Right ventricle myocardium inferior (tissue), 1 donor: ENCODE results near the gene CCT7. TPM values are rescaled to one million over a fixed set of nuclear protein-coding genes. Genes with fewer than 3 reads are reported as not detected.

Source experiments
- ATAC-seq: fragments of 200-7000 bp; cut with Tn5 transposase; one replicate; pipeline ENCODE4 v1.9.1; 2020; ENCODE audit warnings: mild to moderate bottlenecking, moderate library complexity
- DNase-seq: peaks from one replicate; pipeline ENCODE4 v3.0.0; 2021; ENCODE audit errors: missing footprints
- intact Hi-C: fragments of 100-400 bp; cut with DNase I; formaldehyde crosslinking; loops from one replicate; pipeline ENCODE4 v1.11.0; 2022
- total RNA-seq: library from RNA; stranded (reverse); fragmentation: NEBNext Ultra II Directional; extraction: Animal tissue kit (Norgen Biotek cat#: 25700); gene quantifications from one replicate; pipeline ENCODE4 v1.2.1, GENCODE V29; 2021
- donor health status: DM: no; HTN: yes; CAD: no; lungs with severe emphysema.

Gene CCT7
- total RNA-seq, 1 donor from 2014 or later: 212 TPM

DNA sequence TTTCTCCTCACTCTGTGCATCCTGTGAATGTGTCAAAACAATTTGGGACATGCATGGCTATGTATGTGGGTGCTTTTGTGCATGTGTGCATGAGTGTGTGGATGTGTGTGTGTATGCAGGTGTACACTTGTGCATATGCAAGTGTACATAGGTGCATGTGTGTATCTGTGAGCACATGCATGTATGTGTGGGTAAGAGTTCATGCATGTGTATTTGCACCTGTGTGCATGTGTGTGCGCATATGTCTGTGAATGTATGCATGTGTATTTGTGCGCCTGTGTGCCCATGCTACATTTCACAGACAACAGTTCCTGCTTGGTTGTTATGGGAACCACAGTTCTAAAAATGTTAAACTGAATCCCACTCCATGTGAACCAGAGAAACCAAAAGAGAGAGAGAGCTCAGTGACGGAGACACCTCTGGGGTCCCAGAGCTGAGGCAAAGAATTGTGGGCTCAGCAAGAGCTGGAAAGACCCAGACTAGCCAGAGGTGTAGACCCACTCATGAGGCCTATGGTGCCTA lies 52.1 kb downstream of the CCT7 start:
- DNase-seq (no peak), ATAC-seq (no peak)
- intact Hi-C loops: no loop called here

DNA sequence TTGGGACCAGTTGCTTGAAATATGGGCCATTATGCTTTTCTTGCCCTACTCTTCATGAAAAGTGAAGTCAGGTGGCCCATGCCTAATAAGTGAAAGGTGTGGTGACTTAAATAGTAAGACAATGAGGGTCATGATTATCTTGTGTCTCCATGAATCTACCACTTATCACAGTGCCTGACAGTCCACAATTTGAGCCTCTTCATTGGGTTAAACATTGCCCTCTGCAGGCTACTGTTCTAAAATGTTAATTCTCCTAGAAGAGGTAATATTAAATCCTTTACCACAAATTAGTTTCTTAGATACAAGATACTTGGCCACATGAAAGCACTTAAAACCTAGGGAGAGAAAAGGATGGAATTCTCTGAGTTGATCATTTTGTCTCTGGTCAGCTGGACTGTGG lies 55.2 kb downstream of the CCT7 start:
- intact Hi-C loops: no loop called here
- DNase-seq: no peak
- ATAC-seq: no peak

DNA sequence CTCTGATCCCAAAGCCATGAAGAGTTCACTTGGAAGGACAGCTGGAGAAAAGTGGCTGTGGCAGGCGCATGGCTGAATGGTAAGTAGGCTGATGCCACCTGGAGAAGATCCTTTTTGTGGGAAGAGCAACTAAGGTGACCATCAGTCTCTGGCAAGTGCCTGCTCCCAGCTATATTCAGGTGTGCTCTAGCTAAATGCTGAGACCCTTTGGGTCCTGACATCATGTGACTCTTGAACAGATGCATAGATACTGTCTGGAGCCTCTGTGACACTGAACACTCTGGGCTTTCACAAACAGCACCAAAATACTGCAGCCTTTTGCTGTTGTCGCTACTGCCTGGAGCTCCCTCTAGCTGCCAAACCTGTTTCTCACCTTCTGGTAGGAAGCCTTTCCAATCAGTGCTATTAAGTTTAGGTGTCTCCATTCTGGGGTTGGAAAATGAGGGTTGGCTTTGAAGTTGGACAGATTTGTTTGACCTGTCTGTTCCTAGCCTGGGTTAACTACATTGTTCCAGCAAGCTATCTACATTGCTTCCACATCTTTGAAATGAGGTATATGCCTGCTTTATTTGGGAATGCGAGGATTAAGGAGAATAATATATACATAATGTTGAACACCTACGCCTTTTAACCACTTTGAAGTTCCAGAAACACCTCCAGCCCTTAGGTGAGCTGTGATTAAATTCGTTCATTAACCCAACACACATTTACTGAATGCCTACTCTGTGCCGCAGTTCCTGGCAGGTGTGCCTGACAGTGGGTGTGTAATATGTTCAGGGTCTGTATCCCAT lies 56.1 kb downstream of the CCT7 start:
- intact Hi-C loops: no loop called here
- DNase-seq (no peak), ATAC-seq (no peak)

DNA sequence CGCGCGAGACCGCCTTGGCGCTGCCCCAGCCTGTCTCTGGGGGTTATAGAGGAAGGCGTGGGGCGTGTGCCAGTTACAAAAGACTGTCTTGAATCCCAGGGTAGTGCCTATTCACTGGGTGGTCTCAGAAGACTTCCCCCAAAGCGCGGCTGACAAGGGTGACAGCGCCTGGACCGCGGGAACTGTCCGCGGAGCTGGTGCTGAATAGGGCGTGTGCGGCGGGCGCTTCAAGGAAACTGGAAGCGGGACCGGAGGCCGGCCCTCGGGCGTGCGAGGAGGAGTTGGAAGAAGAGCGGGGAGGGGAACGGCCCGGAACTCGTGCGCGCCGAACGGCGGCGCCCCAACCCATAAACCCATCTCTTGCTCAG lies 57.0 kb downstream of the CCT7 start:
- ATAC-seq (peak; percentile 64), DNase-seq (no peak)
- intact Hi-C loops: no loop called here

DNA sequence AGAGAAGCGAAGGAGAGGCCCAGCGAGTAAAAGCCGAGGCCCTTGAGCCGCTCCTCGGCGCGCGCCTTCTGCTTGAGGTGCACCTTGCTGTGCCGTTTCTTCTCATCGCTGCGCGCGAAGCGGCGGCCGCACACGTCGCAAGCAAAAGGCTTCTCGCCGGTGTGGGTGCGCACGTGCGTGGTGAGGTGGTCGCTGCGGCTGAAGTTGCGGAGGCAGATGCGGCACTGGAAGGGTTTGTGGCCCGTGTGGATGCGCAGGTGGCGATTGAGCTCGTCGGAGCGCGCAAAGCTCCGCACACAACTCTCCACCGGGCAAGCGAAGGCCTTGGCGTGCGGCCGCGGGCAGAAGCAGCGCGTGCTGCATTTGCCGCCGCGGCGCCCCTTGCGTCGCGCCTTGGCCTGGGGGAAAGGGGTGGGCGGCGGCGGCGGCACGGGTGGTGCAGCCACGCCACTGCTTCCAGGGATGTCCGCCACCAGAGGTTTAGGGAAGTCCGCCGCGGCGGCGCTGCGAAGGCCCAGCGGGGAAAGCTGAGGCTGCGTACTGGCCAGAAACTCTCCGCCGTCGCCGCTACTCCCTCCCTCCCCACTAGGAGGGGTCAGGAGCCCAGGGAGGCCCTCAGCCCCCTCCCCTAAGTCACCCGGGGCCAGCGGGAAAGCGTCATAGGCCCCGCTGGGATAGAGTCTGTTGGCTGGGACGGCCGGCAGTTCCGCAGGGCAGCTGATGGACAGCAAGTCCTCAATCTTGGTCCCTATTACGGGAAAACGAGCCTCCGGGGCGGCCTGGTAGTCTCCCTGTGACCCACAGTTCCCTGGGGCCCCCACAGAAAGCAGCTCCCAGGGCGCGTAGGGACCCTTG lies 57.6 kb downstream of the CCT7 start:
- intact Hi-C loops: no loop called here
- ATAC-seq: no peak
- DNase-seq: no peak

DNA sequence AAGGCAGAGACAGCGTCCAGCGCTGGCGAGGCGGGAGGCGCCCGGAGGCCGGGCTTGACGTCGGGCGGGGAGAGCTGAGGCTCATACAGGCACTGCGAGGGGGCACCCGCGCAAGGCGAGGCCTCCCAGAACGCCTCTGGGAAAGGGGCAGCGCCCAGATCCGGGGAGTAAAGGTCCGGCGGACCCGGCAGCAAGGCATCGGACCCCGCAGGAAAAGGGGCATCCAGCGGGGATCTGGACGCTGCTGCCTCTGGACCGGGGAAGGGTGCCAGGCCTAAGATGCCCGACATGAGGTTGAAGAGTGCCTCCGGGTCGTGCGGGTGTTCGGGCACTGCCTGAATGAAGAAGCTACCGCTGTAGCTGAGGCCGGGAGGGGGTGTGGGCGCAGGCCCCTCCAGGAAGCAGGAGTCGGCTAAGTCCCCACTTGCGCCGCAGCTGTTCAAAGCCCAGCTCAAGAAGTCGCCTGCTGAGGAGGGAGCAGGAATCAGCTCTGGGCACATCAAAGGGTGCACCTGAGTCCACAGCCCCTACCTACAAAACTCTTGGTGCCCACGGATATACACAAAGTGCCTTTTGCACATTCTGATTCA lies 58.3 kb downstream of the CCT7 start:
- intact Hi-C loops: no loop called here
- no peak for ATAC-seq
- no peak for DNase-seq

DNA sequence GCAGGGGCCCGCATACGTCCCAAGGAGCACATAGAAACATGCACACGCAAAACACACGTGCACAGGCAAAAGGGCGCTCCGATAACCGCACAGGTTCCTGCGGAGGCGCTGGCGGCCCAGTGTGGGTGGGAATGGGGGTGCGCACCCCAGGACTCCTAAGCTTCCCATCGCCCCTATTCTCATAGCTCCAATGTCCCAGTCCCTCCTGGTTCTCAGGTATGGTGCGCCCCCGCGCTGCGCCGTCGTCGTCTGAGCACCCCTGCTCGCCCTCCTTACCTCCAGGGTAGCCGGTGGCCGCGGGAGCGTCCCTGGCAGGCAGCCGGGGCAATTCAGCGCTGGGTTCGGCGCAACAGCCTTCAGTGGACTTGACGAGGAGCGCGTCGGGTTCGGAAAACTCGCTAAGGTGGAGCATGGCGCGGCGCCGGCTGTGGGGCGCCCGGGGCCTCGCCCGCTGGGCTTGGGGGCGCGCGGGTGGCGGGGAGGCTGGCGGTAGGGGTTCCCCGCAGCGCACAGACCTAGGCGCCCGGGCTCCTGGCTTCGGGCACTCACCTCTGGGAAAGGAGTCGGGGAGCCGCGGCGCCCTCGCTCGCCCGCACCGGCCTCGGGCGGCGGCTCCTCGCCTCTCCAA lies 58.9 kb downstream of the CCT7 start:
- intact Hi-C loops: no loop called here
- ATAC-seq: no peak
- no peak for DNase-seq

DNA sequence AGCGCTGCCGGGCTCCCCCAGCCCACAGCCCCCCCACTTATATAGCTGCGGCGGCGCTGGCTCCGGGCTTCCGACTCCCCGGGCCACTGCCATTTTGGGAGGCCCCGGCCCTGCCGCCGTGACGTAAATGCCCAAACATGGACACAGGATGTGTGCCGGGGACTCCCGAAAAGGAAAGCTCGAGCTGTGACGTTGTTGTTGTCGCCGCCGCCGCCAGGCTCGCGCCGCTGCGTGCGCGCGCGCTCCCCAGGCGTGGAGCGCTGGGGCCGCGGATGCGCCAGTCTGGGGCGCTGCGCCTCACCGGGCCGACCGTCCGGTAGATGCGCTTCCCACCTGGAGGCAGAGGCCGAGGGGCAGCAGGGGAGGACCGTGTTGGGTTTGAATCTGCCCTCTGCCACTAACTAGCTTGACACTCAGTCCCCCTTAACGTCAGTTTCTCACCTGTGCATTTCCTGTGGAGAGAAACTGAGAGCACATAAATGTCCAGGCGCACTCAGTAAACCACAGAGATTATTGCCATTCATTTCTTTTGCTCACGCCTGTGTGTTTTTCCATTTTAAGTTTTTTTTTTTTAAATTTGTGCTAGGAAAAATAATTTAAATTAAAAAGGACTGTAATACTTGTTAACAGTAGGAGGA lies 59.5 kb downstream of the CCT7 start, which contains the start of gene EGR4:
Gene EGR4, minus strand, starts transcription at position 15 of the 638 bp plus-strand sequence. CDS start 231 bp downstream, outside the sequence.
- peak; percentile 75 for DNase-seq
- intact Hi-C loops: no loop called here

DNA sequence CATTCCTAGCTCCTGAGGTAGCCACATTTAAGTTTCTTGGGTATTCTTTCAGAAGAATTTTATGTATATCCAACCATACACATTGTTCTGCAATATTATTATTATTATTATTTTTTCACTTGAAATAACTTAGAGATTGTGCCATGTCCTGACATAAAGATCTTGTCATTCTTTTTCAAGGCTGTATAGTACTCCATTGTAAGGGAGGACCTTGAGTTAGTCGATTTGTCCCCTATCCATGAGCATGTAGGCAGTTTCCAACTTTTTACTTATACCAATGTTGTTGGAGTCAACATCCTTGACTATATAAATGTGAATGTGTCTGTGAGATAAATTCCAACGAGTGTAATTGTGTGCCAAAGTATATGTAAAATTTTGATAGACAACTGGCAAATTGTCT lies 60.1 kb downstream of the CCT7 start:
- intact Hi-C loops: no loop called here
- ATAC-seq (no peak), DNase-seq (no peak)

More for the DNA sequence above, 59.5 kb downstream of the CCT7 start, which contains the start of gene EGR4:
- ATAC-seq: no peak

DNA sequence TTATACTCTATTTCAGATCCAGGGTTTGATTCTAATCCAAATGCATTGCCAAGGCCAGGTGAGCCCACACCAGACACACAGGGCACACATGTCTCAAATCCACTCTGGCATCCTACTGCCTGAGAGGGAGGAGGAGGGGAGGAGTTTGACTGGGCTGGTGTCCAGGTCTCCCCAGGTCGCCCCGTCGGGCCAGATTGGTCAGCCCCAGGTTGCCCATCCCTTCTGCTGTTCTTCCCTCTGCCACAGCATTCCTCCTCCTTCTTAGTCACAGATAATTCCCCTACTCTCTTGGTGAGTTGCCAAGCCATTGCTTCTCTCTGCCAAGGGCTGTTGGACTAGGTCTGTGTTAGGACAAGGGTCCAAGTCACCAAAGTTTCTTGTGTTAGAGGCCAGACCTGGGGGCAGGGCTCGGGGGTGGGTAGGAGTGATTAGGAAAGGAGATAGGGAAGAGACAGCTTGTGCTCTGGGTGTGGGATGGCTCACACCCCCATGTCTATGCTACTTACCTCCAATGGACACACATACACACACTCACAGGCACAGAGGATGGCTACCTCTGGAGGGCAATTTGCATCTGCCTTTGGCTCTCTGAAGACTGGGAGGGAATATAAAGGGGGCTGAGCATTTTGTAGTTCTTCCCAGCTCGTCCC lies 61.8 kb downstream of the CCT7 start:
- ATAC-seq (no peak), DNase-seq (no peak)
- intact Hi-C loops: no loop called here

DNA sequence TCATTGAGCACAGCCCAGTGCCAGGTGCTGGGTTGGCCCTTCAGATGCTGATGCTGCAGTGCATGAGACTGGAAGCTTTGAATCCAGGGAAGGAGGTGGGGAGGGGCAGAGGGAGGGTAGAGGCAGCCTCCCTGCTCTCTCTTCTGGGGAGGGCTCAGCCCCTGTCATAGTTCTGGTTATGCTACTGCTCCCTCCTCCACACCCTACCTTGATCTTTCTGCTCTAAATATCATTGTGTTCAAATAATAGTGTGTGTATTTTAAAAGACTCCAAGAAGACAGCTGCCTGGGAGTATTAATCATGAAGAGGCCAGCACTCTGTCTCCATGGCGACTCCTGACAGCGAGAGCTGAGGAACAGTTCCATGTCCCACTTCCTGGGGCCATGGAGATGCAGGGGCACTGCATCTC lies 63.0 kb downstream of the CCT7 start:
- DNase-seq: no peak
- intact Hi-C loops: no loop called here
- no peak for ATAC-seq

DNA sequence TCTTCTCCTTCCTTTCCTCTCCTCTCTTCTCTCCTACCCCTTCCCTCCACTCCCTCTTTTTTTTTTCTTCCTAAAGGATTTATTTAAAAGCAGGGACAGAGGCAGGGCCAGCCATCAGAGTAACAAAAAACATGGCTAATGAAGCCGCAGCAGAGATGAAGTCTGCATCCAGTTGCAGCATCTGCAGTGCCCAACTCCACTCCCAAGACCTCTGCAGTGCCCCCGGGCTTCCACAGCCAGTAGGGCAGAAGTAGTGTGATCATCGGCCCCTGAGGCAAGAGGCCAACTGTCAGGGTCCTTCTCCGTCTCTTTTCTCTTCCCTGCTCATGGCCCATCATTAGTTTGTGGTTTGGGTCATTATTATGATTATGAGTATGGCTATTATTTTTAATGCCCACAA lies 63.5 kb downstream of the CCT7 start:
- intact Hi-C loops: no loop called here
- DNase-seq (no peak), ATAC-seq (no peak)

DNA sequence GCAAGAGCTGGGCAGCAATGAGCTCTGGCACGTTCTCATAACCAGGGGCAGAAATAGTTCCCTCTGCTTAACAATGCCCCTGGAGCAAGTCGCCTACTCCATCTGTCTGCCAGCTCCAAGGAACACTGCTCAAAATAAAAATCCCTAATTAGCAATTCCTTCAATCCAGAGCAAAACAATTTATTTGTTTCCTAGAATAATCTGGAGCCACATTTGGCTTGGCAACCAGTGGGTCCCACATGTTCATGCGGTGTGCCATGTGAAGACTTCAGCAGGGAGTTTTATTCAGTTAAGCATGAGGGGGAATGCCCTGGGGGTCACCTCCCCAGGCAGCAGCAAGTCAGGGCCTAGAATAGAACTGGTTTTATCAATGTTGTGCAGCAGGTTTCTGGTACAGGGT lies 66.8 kb downstream of the CCT7 start:
- DNase-seq (no peak), ATAC-seq (no peak)
- intact Hi-C loops: no loop called here

DNA sequence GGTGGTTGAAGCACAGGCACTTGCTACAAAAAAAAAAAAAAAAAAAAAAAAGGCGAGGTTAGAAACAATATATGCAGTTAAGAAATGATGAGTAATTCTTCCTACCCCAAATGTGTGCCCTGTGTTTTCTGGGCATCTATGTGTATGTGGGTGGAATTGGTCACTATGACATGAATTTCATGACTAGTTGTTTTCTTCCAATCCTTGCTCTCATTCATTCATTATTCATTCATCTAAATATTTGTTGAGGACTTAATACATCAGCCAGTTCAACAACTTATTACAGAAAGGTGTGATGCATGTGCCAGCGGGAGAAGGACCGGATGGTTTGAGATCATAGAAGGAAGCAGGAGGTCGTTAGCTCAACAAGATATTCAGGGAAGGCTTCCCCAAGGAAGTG lies 67.5 kb downstream of the CCT7 start:
- intact Hi-C loops: no loop called here
- no peak for ATAC-seq
- DNase-seq: no peak
